GM06990 (cell line): ENCODE results near the gene CELF5.

Experiments
- DNase-seq: peaks from one replicate; pipeline ENCODE4 v3.0.0-alpha.2; 2011; ENCODE audit not compliant: insufficient read length; ENCODE audit errors: extremely low read depth
- H3K27me3 ChIP-seq: replicated peaks from 2 replicates; pipeline ENCODE4 v1.6.0; 2011; ENCODE audit warnings: low read length; ENCODE audit not compliant: control insufficient read depth, insufficient read depth
- H3K36me3 ChIP-seq: 2 replicates; pipeline ENCODE4 v1.5.1; 2011; ENCODE audit warnings: low read length; ENCODE audit not compliant: control insufficient read depth, insufficient read depth
- H3K4me3 ChIP-seq: replicated peaks from 2 replicates; pipeline ENCODE4 v1.5.1; 2011; ENCODE audit warnings: low read depth, mild to moderate bottlenecking, control low read depth, low read length
- TF ChIP-seq, protein P1 (sequence below): IDR thresholded peaks from 2 replicates; pipeline ENCODE4 v1.5.1; 2011; ENCODE audit warnings: low read length, control low read depth, mild to moderate bottlenecking, inconsistent platforms; ENCODE audit not compliant: insufficient read depth, poor library complexity, severe bottlenecking

Gene CELF5

GRCh38 chr19:3322199-3322978 lies 97.9 kb downstream of the CELF5 start:
- Histone ChIP-seq H3K27me3 (no peaks in the 10 kb centered on the region; the same call in 1 of the 2 replicates), H3K36me3 (no peaks in the 10 kb centered on the region), H3K4me3 (no peak overlapping the region)
- TF ChIP-seq, protein P1, sequence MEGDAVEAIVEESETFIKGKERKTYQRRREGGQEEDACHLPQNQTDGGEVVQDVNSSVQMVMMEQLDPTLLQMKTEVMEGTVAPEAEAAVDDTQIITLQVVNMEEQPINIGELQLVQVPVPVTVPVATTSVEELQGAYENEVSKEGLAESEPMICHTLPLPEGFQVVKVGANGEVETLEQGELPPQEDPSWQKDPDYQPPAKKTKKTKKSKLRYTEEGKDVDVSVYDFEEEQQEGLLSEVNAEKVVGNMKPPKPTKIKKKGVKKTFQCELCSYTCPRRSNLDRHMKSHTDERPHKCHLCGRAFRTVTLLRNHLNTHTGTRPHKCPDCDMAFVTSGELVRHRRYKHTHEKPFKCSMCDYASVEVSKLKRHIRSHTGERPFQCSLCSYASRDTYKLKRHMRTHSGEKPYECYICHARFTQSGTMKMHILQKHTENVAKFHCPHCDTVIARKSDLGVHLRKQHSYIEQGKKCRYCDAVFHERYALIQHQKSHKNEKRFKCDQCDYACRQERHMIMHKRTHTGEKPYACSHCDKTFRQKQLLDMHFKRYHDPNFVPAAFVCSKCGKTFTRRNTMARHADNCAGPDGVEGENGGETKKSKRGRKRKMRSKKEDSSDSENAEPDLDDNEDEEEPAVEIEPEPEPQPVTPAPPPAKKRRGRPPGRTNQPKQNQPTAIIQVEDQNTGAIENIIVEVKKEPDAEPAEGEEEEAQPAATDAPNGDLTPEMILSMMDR: no peak
- no peak for DNase-seq

DNA sequence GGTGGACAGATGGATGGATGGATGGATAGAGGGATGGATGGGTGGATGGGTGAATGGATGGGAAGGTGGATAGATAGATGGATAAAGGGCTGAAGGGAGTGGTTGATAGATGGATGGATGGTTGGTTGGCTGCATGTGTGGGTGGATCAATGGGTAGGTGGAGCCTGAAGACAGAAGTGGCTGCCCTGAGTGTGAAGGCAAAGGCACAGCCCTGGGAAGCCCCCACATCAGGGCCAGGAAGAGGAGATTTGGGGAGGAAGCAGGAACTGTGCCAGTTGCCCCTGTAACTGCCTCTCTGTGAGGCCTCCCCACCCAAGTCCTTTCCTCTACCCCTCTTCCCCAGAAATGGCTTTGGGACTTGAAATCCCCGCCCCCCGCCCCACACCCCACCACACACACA lies 98.6 kb downstream of the CELF5 start:
- no peaks in the 10 kb centered on the region; the same call in 1 of the 2 replicates for H3K27me3 ChIP-seq
- H3K4me3 ChIP-seq: no peak overlapping the region
- TF ChIP-seq, protein P1: no peak
- DNase-seq: no peak
- no peaks in the 10 kb centered on the region for H3K36me3 ChIP-seq

- H3K27me3 ChIP-seq: no peaks in the 10 kb centered on the region; the same call in 1 of the 2 replicates
- DNase-seq: no peak
- H3K4me3 ChIP-seq: no peak overlapping the region
- TF ChIP-seq, protein P1: no peak
- no peaks in the 10 kb centered on the region for H3K36me3 ChIP-seq
These were observed 99.2 kb downstream of the CELF5 start for GRCh38 chr19:3323658-3324057.

DNA sequence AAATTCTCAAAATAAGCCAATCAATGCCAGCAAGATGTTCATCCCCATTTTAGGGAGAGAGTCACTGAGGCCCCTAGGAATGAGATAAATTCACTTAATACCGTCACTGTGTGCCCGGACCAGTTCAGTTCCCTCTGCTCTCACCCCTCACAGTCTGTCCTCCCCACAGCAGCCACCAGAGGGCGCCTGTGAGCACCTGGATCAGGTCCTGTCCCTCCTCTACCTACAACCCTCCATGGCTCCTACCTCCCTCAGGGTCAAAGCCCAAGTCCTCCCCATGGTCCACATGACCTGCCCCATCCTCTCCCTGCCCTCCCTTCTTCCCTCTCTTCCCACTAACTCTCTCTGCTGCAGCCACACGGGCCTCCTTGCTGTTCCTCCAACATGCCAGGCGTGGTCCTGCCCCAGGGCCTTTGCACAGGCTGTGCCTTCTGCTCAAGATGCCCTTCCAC lies 100.0 kb downstream of the CELF5 start:
- Histone ChIP-seq H3K4me3 (no peak overlapping the region), H3K27me3 (no peaks in the 10 kb centered on the region; the same call in 1 of the 2 replicates), H3K36me3 (no peaks in the 10 kb centered on the region)
- DNase-seq: no peak
- TF ChIP-seq, protein P1: peak; percentile 93

DNA sequence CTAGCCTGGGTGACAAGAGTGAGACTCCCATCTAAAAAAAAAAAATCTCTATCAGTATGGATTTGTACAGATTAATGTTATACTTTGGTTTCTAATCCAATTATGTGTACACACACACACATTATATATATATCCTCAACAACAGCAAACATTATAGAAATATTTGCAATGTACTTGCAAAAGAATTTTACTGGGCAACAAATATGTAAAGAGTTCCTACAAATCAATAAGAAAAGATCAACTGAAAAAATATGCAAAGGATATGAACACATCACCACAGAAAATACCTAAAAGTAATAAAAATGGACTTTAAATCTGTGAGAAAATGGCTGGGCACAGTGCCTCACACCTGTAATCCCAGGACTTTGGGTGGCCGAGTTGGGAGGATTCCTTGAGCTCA lies 101.0 kb downstream of the CELF5 start:
- Histone ChIP-seq H3K36me3 (no peaks in the 10 kb centered on the region), H3K4me3 (no peak overlapping the region), H3K27me3 (no peaks in the 10 kb centered on the region; the same call in 1 of the 2 replicates)
- TF ChIP-seq, protein P1: no peak
- DNase-seq: no peak

DNA sequence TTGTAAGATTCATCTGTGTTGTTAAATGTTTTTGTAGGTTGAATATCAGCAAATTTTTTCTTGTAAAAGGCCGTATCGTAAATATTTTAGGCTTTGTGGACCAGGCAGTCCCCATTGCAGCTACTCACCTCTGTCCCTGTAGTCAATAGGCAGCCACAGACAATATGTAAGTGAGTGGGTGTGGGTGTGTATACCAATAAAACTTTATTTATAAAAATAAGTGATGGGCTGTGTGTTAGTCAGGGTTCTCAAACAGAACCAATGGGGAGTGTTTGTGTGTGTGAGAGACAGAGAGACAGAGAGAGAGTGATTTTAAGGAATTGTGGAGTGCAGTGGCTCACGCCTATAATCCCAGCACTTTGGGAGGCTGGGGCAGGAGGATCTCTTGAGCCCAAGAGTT lies 104.3 kb downstream of the CELF5 start:
- no peak overlapping the region for H3K4me3 ChIP-seq
- H3K36me3 ChIP-seq: no peaks in the 10 kb centered on the region
- no peaks in the 10 kb centered on the region for H3K27me3 ChIP-seq
- no peak for DNase-seq
- TF ChIP-seq, protein P1: no peak
